ENCODE measurements around the gene TPI1.
"Not testable (repeated sequence)": the region's sequence is repeated elsewhere in the genome, so short reads cannot be mapped to it uniquely, and the experiment has no call there.

The TPI1 gene

GRCh38 chr12:6883683-6884082 lies 16.4 kb downstream of the TPI1 start:
- no peak overlapping the region for H3K9ac ChIP-seq (ENCODE audit: low read length)
- H3K9me3 ChIP-seq (ENCODE audit: low read length) = no peaks in the 10 kb centered on the region
- H2AFZ ChIP-seq (ENCODE audit: low read length) = no peak overlapping the region
- H3K4me2 ChIP-seq (ENCODE audit: low read length) = no peak overlapping the region
- no peak overlapping the region for H3K27ac ChIP-seq (ENCODE audit: low read depth, low read length, poor library complexity, severe bottlenecking)
- H3K79me2 ChIP-seq (ENCODE audit: insufficient read depth, low read length) = no peaks in the 10 kb centered on the region
- no peaks in the 10 kb centered on the region for H3K27me3 ChIP-seq (ENCODE audit: insufficient read depth, low read length)
- H3F3A ChIP-seq (ENCODE audit: insufficient read depth, low read length) = no peaks in the 10 kb centered on the region
- H3K4me1 ChIP-seq (ENCODE audit: insufficient read depth, low read length, severe bottlenecking) = no peaks in the 10 kb centered on the region
- H3K36me3 ChIP-seq (ENCODE audit: insufficient read depth, low read length) = peaks cover 17% of the 10 kb centered on the region
- TF ChIP-seq EZH2 (IDR thresholded peaks at IDR 0.05; ENCODE audit: borderline replicate concordance, low read length) (no peak), CTCF (IDR thresholded peaks at IDR 0.05; ENCODE audit: low read length) (no peak)
- H3K9me2 ChIP-seq (ENCODE audit: low read depth, low read length) = no peaks in the 10 kb centered on the region
- H3K4me3 ChIP-seq (ENCODE audit: low read depth, low read length, poor library complexity, severe bottlenecking) = no peak overlapping the region
- H4K20me1 ChIP-seq (ENCODE audit: insufficient read depth, low read length) = no peaks in the 10 kb centered on the region

- Histone ChIP-seq H3K9me2 (ENCODE audit: low read depth, low read length) (no peaks in the 10 kb centered on the region), H4K20me1 (ENCODE audit: insufficient read depth, low read length) (no peaks in the 10 kb centered on the region), H3K4me3 (ENCODE audit: low read depth, low read length, poor library complexity, severe bottlenecking) (no peak overlapping the region), H3F3A (ENCODE audit: insufficient read depth, low read length) (no peaks in the 10 kb centered on the region), H3K9me3 (ENCODE audit: low read length) (no peaks in the 10 kb centered on the region), H3K79me2 (ENCODE audit: insufficient read depth, low read length) (no peaks in the 10 kb centered on the region), H3K9ac (ENCODE audit: low read length) (no peak overlapping the region), H3K4me2 (ENCODE audit: low read length) (no peak overlapping the region), H3K4me1 (ENCODE audit: insufficient read depth, low read length, severe bottlenecking) (no peaks in the 10 kb centered on the region), H2AFZ (ENCODE audit: low read length) (no peak overlapping the region), H3K36me3 (ENCODE audit: insufficient read depth, low read length) (peaks cover 17% of the 10 kb centered on the region), H3K27ac (ENCODE audit: low read depth, low read length, poor library complexity, severe bottlenecking) (no peak overlapping the region), H3K27me3 (ENCODE audit: insufficient read depth, low read length) (no peaks in the 10 kb centered on the region)
- TF ChIP-seq EZH2 (IDR thresholded peaks at IDR 0.05; ENCODE audit: borderline replicate concordance, low read length) = no peak
- no peak for TF ChIP-seq CTCF (IDR thresholded peaks at IDR 0.05; ENCODE audit: low read length)
These were observed 17.2 kb downstream of the TPI1 start for GRCh38 chr12:6884539-6884938.

- H2AFZ ChIP-seq (ENCODE audit: low read length); H3K9me3 ChIP-seq (ENCODE audit: low read length); H3K79me2 ChIP-seq (ENCODE audit: insufficient read depth, low read length); H3K27me3 ChIP-seq (ENCODE audit: insufficient read depth, low read length); H3K4me2 ChIP-seq (ENCODE audit: low read length); H3K27ac ChIP-seq (ENCODE audit: low read depth, low read length, poor library complexity, severe bottlenecking); H3K4me1 ChIP-seq (ENCODE audit: insufficient read depth, low read length, severe bottlenecking); H3K9ac ChIP-seq (ENCODE audit: low read length); H3K4me3 ChIP-seq (ENCODE audit: low read depth, low read length, poor library complexity, severe bottlenecking); H3F3A ChIP-seq (ENCODE audit: insufficient read depth, low read length); H4K20me1 ChIP-seq (ENCODE audit: insufficient read depth, low read length); H3K9me2 ChIP-seq (ENCODE audit: low read depth, low read length): not testable (repeated sequence)
- peaks cover 17% of the 10 kb centered on the region for H3K36me3 ChIP-seq (ENCODE audit: insufficient read depth, low read length)
These were observed 19.1 kb downstream of the TPI1 start for GRCh38 chr12:6886206-6886999.

GRCh38 chr12:6887460-6887859 lies 20.1 kb downstream of the TPI1 start:
- no peak overlapping the region for H3K27ac ChIP-seq (ENCODE audit: low read depth, low read length, poor library complexity, severe bottlenecking)
- no peaks in the 10 kb centered on the region for H3K9me2 ChIP-seq (ENCODE audit: low read depth, low read length)
- no peaks in the 10 kb centered on the region for H3K9me3 ChIP-seq (ENCODE audit: low read length)
- no peaks in the 10 kb centered on the region for H4K20me1 ChIP-seq (ENCODE audit: insufficient read depth, low read length)
- H3K79me2 ChIP-seq (ENCODE audit: insufficient read depth, low read length) = no peaks in the 10 kb centered on the region
- no peak overlapping the region for H2AFZ ChIP-seq (ENCODE audit: low read length)
- peaks cover 17% of the 10 kb centered on the region for H3K36me3 ChIP-seq (ENCODE audit: insufficient read depth, low read length)
- peaks cover 13% of the 10 kb centered on the region for H3K4me1 ChIP-seq (ENCODE audit: insufficient read depth, low read length, severe bottlenecking)
- H3K4me3 ChIP-seq (ENCODE audit: low read depth, low read length, poor library complexity, severe bottlenecking) = no peak overlapping the region
- TF ChIP-seq EZH2 (IDR thresholded peaks at IDR 0.05; ENCODE audit: borderline replicate concordance, low read length) (no peak), CTCF (IDR thresholded peaks at IDR 0.05; ENCODE audit: low read length) (no peak)
- no peak overlapping the region for H3K9ac ChIP-seq (ENCODE audit: low read length)
- H3F3A ChIP-seq (ENCODE audit: insufficient read depth, low read length) = no peaks in the 10 kb centered on the region
- H3K27me3 ChIP-seq (ENCODE audit: insufficient read depth, low read length) = no peaks in the 10 kb centered on the region
- H3K4me2 ChIP-seq (ENCODE audit: low read length) = no peak overlapping the region

Measured in OCI-LY1 (cell line).